D721Med (cell line): ENCODE data around the gene SKA2.
"Not testable (repeated sequence)": the region's sequence is repeated elsewhere in the genome, so short reads cannot be mapped to it uniquely, and the experiment has no call there.

Experiments used
- DNase-seq: peaks from one replicate; pipeline ENCODE4 v3.0.0; 2011; ENCODE audit warnings: low spot score; ENCODE audit not compliant: insufficient read length
- FAIRE-seq: peaks from 2 replicates; lab custom pipeline; 2011; peaks lifted over from hg19 to GRCh38; lab: Jason Lieb, UNC
- TF ChIP-seq, protein P1 (sequence below): IDR thresholded peaks from 2 replicates; pipeline ENCODE4 v1.5.1; 2012; ENCODE audit warnings: mild to moderate bottlenecking, control low read depth; ENCODE audit not compliant: insufficient read depth; ENCODE audit errors: missing control alignments

SKA2 gene

GRCh38 chr17:59151591-59151990 lies 3.4 kb downstream of the SKA2 start:
- no peak for FAIRE-seq
- TF ChIP-seq, protein P1, sequence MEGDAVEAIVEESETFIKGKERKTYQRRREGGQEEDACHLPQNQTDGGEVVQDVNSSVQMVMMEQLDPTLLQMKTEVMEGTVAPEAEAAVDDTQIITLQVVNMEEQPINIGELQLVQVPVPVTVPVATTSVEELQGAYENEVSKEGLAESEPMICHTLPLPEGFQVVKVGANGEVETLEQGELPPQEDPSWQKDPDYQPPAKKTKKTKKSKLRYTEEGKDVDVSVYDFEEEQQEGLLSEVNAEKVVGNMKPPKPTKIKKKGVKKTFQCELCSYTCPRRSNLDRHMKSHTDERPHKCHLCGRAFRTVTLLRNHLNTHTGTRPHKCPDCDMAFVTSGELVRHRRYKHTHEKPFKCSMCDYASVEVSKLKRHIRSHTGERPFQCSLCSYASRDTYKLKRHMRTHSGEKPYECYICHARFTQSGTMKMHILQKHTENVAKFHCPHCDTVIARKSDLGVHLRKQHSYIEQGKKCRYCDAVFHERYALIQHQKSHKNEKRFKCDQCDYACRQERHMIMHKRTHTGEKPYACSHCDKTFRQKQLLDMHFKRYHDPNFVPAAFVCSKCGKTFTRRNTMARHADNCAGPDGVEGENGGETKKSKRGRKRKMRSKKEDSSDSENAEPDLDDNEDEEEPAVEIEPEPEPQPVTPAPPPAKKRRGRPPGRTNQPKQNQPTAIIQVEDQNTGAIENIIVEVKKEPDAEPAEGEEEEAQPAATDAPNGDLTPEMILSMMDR, result no peak
- DNase-seq, result no peak

DNA sequence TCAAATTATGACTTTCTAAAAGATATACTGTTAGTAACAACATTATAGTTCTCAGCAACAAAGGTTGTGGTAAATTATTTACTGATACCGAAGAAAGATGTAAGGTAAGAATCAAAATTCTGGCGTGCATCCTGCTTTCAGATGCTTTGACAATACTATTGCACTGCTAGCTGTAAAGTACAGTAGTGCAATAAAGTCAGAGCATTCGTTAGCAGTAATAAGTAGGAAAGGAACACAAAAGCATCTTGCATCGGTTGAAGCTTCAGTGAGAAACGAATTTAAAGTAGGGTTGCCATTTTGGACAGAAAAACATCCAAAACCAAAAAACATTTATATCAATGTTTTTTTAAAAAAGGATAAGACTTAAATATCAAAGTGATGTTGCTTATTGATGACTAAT lies 4.0 kb downstream of the SKA2 start:
- DNase-seq (no peak), FAIRE-seq (no peak)

GRCh38 chr17:59149841-59150511 lies 5.0 kb downstream of the SKA2 start:
- no peak for FAIRE-seq
- DNase-seq, result no peak
- TF ChIP-seq, protein P1, result no peak

More for the DNA sequence above, 4.0 kb downstream of the SKA2 start:
- TF ChIP-seq, protein P1, result no peak

DNA sequence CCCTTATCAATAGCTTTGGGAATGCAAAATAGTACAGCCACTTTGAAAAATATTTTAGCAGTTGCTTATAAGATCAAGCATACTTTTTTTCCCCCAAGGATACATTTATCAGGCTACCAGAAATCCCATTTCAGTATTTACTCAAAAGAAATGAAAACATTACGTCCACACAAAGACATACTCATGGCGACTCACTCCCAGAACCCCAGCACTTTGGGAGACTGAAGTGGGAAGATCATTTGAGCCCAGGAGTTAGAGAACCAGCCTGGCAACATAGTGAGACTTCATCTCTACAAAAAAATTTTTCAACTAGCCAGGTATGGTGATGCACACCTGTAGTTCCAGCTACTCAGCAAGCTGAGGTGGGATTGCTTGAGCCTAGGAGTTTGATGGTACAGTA lies 5.9 kb downstream of the SKA2 start:
- no peak for DNase-seq
- TF ChIP-seq, protein P1, result no peak
- no peak for FAIRE-seq

DNA sequence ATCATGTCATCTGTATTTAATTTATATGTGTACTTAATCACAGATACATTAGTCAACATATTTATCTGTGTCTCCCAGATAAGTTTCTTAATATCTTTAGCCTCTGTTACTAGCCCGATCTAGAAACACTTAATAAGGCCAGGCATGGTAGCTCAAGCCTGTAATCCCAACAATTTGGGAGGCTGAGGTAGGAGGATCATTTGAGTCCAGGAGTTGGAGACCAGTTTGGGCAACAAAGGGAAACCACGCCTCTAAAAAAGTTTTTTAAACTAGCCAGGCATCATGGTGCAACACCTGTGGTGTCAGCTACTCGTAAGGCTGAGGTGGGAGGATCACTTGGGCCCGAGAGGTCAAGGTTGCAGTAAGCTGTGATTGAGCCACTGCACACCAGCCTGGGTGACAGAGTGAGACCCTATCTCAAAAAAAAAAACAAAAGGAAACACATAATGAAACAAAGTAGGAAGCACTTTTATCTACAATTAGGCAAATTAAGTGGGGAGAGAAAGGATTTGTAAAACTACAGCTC lies 9.4 kb downstream of the SKA2 start:
- TF ChIP-seq, protein P1, result no peak
- DNase-seq (no peak), FAIRE-seq (no peak)

GRCh38 chr17:59141860-59142259 lies 13.1 kb downstream of the SKA2 start:
- DNase-seq, result no peak
- FAIRE-seq, result no peak
- TF ChIP-seq, protein P1, result no peak

GRCh38 chr17:59139939-59140338 lies 15.0 kb downstream of the SKA2 start:
- TF ChIP-seq, protein P1, result no peak
- DNase-seq (no peak), FAIRE-seq (no peak)

- not testable (repeated sequence) for DNase-seq, FAIRE-seq
These were observed 16.6 kb downstream of the SKA2 start for GRCh38 chr17:59138339-59138738.
